Measurements from ENCODE around the gene IFNK.

Gene IFNK

GRCh38 chr9:27563738-27564430, 39.8 kb downstream of the IFNK start:
- no peak for TF ChIP-seq CTCF (IDR thresholded peaks at IDR 0.05; ENCODE audit: low read depth, low read length)
- no peak overlapping the region for H3K4me3 ChIP-seq (ENCODE audit: low read depth, low read length)

- no peak for TF ChIP-seq CTCF (IDR thresholded peaks at IDR 0.05; ENCODE audit: low read depth, low read length)
- no peak overlapping the region for H3K4me3 ChIP-seq (ENCODE audit: low read depth, low read length)
Measured at GRCh38 chr9:27564670-27565069, 40.6 kb downstream of the IFNK start.

- no peak for TF ChIP-seq CTCF (IDR thresholded peaks at IDR 0.05; ENCODE audit: low read depth, low read length)
- H3K4me3 ChIP-seq (ENCODE audit: low read depth, low read length), result no peak overlapping the region
Measured at GRCh38 chr9:27565696-27566095, 41.6 kb downstream of the IFNK start.

GRCh38 chr9:27566118-27566517, 42.0 kb downstream of the IFNK start:
- no peak for TF ChIP-seq CTCF (IDR thresholded peaks at IDR 0.05; ENCODE audit: low read depth, low read length)

GRCh38 chr9:27569406-27569805, 45.3 kb downstream of the IFNK start:
- H3K4me3 ChIP-seq (ENCODE audit: low read depth, low read length), result no peak overlapping the region
- no peak for TF ChIP-seq CTCF (IDR thresholded peaks at IDR 0.05; ENCODE audit: low read depth, low read length)

More at GRCh38 chr9:27566118-27566517, 42.0 kb downstream of the IFNK start:
- H3K4me3 ChIP-seq (ENCODE audit: low read depth, low read length), result no peak overlapping the region

- TF ChIP-seq CTCF (IDR thresholded peaks at IDR 0.05; ENCODE audit: low read depth, low read length), result no peak
Measured at GRCh38 chr9:27571011-27571410, 46.9 kb downstream of the IFNK start.

GRCh38 chr9:27572061-27572460, 48.0 kb downstream of the IFNK start:
- H3K4me3 ChIP-seq (ENCODE audit: low read depth, low read length), result peak overlapping the region; percentile 67; the same call in 1 of the 2 replicates
- TF ChIP-seq CTCF (IDR thresholded peaks at IDR 0.05; ENCODE audit: low read depth, low read length), result no peak

More at GRCh38 chr9:27571011-27571410, 46.9 kb downstream of the IFNK start:
- no peak overlapping the region for H3K4me3 ChIP-seq (ENCODE audit: low read depth, low read length)
